ENCODE data around the gene EDN1.
A peak's percentile ranks its signal among the peaks of the same experiment; 100 is the strongest.

Gene EDN1

GRCh38 chr6:12298017-12298978, 8.1 kb downstream of the EDN1 start:
- no peak overlapping the region for H3K4me3 ChIP-seq (replicated peaks; ENCODE audit: low read depth, low read length)
- DNase-seq (ENCODE audit: low read depth), result peak; percentile 25
- no peak for TF ChIP-seq CTCF (IDR thresholded peaks at IDR 0.05; ENCODE audit: low read length, missing control alignments)

- no peak for DNase-seq (ENCODE audit: low read depth)
- no peak for TF ChIP-seq CTCF (IDR thresholded peaks at IDR 0.05; ENCODE audit: low read length, missing control alignments)
Observed at GRCh38 chr6:12298995-12299394, 8.8 kb downstream of the EDN1 start.

GRCh38 chr6:12301018-12301417, 10.9 kb downstream of the EDN1 start:
- DNase-seq (ENCODE audit: low read depth), result no peak
- no peak overlapping the region for H3K4me3 ChIP-seq (replicated peaks; ENCODE audit: low read depth, low read length)
- no peak for TF ChIP-seq CTCF (IDR thresholded peaks at IDR 0.05; ENCODE audit: low read length, missing control alignments)

More at GRCh38 chr6:12298995-12299394, 8.8 kb downstream of the EDN1 start:
- H3K4me3 ChIP-seq (replicated peaks; ENCODE audit: low read depth, low read length), result no peak overlapping the region

GRCh38 chr6:12304487-12304886, 14.3 kb downstream of the EDN1 start:
- no peak overlapping the region for H3K4me3 ChIP-seq (replicated peaks; ENCODE audit: low read depth, low read length)
- no peak for TF ChIP-seq CTCF (IDR thresholded peaks at IDR 0.05; ENCODE audit: low read length, missing control alignments)
- DNase-seq (ENCODE audit: low read depth), result no peak

- TF ChIP-seq CTCF (IDR thresholded peaks at IDR 0.05; ENCODE audit: low read length, missing control alignments), result no peak
- no peak for DNase-seq (ENCODE audit: low read depth)
- no peak overlapping the region for H3K4me3 ChIP-seq (replicated peaks; ENCODE audit: low read depth, low read length)
Observed at GRCh38 chr6:12309070-12309469, 18.9 kb downstream of the EDN1 start.

GRCh38 chr6:12311106-12311505, 20.9 kb downstream of the EDN1 start:
- peak; percentile 37 for DNase-seq (ENCODE audit: low read depth)
- H3K4me3 ChIP-seq (replicated peaks; ENCODE audit: low read depth, low read length), result no peak overlapping the region
- TF ChIP-seq CTCF (IDR thresholded peaks at IDR 0.05; ENCODE audit: low read length, missing control alignments), result peak; percentile 8

All from fibroblast of pulmonary artery (primary cell).